ENCODE results near the gene RDH5.

Gene RDH5

GRCh38 chr12:55760663-55761062, 40.5 kb downstream of the RDH5 start:
- H3K27me3 ChIP-seq (ENCODE audit: insufficient read depth, low read depth, severe bottlenecking), result no peaks in the 10 kb centered on the region

DNA sequence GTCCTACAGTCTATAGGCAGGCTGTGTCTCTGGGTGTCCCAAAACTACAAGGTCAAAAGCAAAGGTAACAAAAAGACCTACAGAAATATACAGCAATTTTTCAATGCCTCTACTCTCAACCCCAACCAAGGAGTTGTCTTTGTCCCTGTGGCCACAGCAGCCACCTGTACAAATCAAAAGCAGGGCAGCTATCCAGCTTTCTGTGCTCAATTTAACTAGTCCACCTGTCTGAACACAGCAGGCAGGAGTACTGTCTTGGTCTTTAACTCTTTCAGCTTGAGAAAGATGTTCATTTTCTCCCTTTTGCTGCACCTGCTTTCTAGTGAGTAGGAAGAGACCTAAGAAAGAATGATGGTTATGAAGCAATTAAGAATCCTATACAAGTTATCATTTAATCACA, 42.5 kb downstream of the RDH5 start:
- DNase-seq, result no peak
- peaks cover 2% of the 10 kb centered on the region for H3K9me3 ChIP-seq (ENCODE audit: severe bottlenecking)
- H3K27ac ChIP-seq, result no peak overlapping the region
- TF ChIP-seq, protein P1, sequence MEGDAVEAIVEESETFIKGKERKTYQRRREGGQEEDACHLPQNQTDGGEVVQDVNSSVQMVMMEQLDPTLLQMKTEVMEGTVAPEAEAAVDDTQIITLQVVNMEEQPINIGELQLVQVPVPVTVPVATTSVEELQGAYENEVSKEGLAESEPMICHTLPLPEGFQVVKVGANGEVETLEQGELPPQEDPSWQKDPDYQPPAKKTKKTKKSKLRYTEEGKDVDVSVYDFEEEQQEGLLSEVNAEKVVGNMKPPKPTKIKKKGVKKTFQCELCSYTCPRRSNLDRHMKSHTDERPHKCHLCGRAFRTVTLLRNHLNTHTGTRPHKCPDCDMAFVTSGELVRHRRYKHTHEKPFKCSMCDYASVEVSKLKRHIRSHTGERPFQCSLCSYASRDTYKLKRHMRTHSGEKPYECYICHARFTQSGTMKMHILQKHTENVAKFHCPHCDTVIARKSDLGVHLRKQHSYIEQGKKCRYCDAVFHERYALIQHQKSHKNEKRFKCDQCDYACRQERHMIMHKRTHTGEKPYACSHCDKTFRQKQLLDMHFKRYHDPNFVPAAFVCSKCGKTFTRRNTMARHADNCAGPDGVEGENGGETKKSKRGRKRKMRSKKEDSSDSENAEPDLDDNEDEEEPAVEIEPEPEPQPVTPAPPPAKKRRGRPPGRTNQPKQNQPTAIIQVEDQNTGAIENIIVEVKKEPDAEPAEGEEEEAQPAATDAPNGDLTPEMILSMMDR (IDR thresholded peaks at IDR 0.05; ENCODE audit: low read depth, low read length), result no peak
- peaks cover 58% of the 10 kb centered on the region for H3K36me3 ChIP-seq
- H3K4me3 ChIP-seq (ENCODE audit: low read depth, low read length), result no peak overlapping the region
- H3K27me3 ChIP-seq (ENCODE audit: insufficient read depth, low read depth, severe bottlenecking), result no peaks in the 10 kb centered on the region

More at GRCh38 chr12:55760663-55761062, 40.5 kb downstream of the RDH5 start:
- Histone ChIP-seq H3K27ac (no peak overlapping the region), H3K4me3 (ENCODE audit: low read depth, low read length) (no peak overlapping the region), H3K36me3 (peaks cover 65% of the 10 kb centered on the region), H3K9me3 (ENCODE audit: severe bottlenecking) (peaks cover 2% of the 10 kb centered on the region)
- DNase-seq, result no peak
- TF ChIP-seq, protein P1 (IDR thresholded peaks at IDR 0.05; ENCODE audit: low read depth, low read length), result no peak

DNA sequence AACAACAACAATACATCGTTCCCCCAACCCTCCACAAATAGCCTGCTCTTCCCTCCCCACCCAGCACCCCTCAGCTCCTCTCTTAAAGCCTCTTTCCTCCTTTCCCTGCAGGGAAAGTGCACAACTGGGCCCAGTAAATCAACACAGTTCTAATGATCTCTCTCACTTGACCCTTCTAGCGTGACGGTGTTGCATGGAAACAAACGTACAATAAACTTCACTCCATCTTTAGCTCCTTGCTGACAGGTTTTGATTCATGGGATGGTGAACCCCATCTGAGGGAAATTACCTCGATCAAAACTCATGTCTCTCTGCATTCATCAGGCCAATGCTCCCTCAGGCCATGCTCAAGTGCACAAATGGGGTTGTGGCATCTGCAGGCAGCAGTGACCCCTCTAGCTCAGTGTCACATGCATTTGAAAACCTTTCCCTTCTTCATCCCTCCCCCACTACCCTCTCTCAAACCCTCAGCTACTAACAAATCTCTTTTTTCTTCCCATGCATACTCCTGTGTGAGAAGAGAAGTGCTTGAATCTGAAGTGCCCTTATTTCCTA, 45.6 kb downstream of the RDH5 start:
- no peak overlapping the region for H3K4me3 ChIP-seq (ENCODE audit: low read depth, low read length)
- no peaks in the 10 kb centered on the region for H3K27me3 ChIP-seq (ENCODE audit: insufficient read depth, low read depth, severe bottlenecking)
- no peaks in the 10 kb centered on the region for H3K9me3 ChIP-seq (ENCODE audit: severe bottlenecking)
- no peak for DNase-seq
- TF ChIP-seq, protein P1 (IDR thresholded peaks at IDR 0.05; ENCODE audit: low read depth, low read length), result no peak
- H3K27ac ChIP-seq, result no peak overlapping the region
- peaks cover 40% of the 10 kb centered on the region for H3K36me3 ChIP-seq

GRCh38 chr12:55767156-55767555, 47.0 kb downstream of the RDH5 start:
- Histone ChIP-seq H3K27ac (no peak overlapping the region), H3K36me3 (peaks cover 40% of the 10 kb centered on the region), H3K4me3 (ENCODE audit: low read depth, low read length) (no peak overlapping the region), H3K9me3 (ENCODE audit: severe bottlenecking) (no peaks in the 10 kb centered on the region), H3K27me3 (ENCODE audit: insufficient read depth, low read depth, severe bottlenecking) (no peaks in the 10 kb centered on the region)
- DNase-seq, result no peak
- TF ChIP-seq, protein P1 (IDR thresholded peaks at IDR 0.05; ENCODE audit: low read depth, low read length), result no peak

DNA sequence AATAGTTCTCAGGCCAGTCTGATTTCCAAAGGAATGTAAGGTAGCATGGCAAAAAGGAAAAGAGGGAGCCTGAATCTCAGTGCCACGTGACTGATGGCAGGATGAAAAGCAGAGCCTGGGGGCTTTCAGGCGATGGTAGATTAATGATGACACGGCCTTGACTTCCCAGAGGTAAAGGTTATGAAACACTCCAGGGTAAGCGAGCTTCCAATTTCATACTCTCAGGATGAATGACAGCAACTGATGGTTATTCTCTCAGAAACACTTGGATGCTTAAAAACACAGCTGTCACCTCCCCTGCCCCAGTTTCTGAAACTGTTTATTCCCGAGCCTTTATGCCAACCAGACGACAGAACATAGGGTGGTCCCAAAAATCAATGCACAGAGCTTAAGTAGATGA, 51.5 kb downstream of the RDH5 start:
- Histone ChIP-seq H3K4me3 (ENCODE audit: low read depth, low read length) (no peak overlapping the region), H3K36me3 (peaks cover 38% of the 10 kb centered on the region), H3K27ac (no peak overlapping the region), H3K9me3 (ENCODE audit: severe bottlenecking) (no peaks in the 10 kb centered on the region), H3K27me3 (ENCODE audit: insufficient read depth, low read depth, severe bottlenecking) (no peaks in the 10 kb centered on the region)
- no peak for DNase-seq
- TF ChIP-seq, protein P1 (IDR thresholded peaks at IDR 0.05; ENCODE audit: low read depth, low read length), result no peak

Data from WERI-Rb-1 (cell line).